CD14-positive monocyte (primary cell): Measurements from ENCODE around the gene MACROD2. TPM values are rescaled to one million over a fixed set of nuclear protein-coding genes. Genes with fewer than 3 reads are reported as not detected.
"Not testable (repeated sequence)": the region's sequence is repeated elsewhere in the genome, so short reads cannot be mapped to it uniquely, and the experiment has no call there.

ENCODE experiments used
- DNase-seq, 3 donors: peaks; one replicate each; pipeline ENCODE4 v3.0.0-alpha.2; 2011 to 2022
- H2AFZ ChIP-seq: 2 replicates; pipeline ENCODE4 v1.6.0; 2012; ENCODE audit warnings: mild to moderate bottlenecking, low read depth, low read length, inconsistent platforms; ENCODE audit not compliant: insufficient read depth, poor library complexity, severe bottlenecking
- H3K27ac ChIP-seq, 2 donors: 1 replicate in 1 of 2; 2 replicates in 1 of 2; pipeline ENCODE4 v1.5.1; 2012 to 2013; ENCODE audit warnings: low read length in 2 of 2, control low read depth in 1 of 2, inconsistent platforms in 1 of 2, low read depth in 1 of 2, mild to moderate bottlenecking in 1 of 2
- H3K27me3 ChIP-seq, 2 donors: one replicate each; pipeline versions ENCODE4 v1.6.0 to v1.6.1; 2011 to 2013; ENCODE audit warnings: low read length in 2 of 2; ENCODE audit not compliant: control insufficient read depth in 2 of 2, insufficient read depth in 2 of 2
- H3K36me3 ChIP-seq, 2 donors: replicated peaks in 1 of 2; 1 replicate in 1 of 2; 2 replicates in 1 of 2; pipeline versions ENCODE4 v1.5.1 to v1.6.1; 2012 to 2013; ENCODE audit warnings: low read length in 2 of 2, control low read depth in 1 of 2, inconsistent platforms in 1 of 2, mild to moderate bottlenecking in 1 of 2; ENCODE audit not compliant: insufficient read depth in 2 of 2, control insufficient read depth in 1 of 2
- H3K4me1 ChIP-seq, 2 donors: 1 replicate in 1 of 2; 2 replicates in 1 of 2; pipeline versions ENCODE4 v1.5.1 to v1.6.1; 2012 to 2013; ENCODE audit warnings: low read length in 2 of 2, control low read depth in 1 of 2, inconsistent platforms in 1 of 2, mild to moderate bottlenecking in 1 of 2, moderate library complexity in 1 of 2; ENCODE audit not compliant: insufficient read depth in 2 of 2, control insufficient read depth in 1 of 2
- H3K4me2 ChIP-seq: replicated peaks from 2 replicates; pipeline ENCODE3; 2012; ENCODE audit warnings: low read length, moderate library complexity, mild to moderate bottlenecking; ENCODE audit not compliant: poor library complexity, severe bottlenecking; ENCODE audit errors: extremely low read depth
- H3K4me3 ChIP-seq, 3 experiments: fragments of 200-600 bp in 1 of 3; sonication (generic) in 1 of 3; replicated peaks in 1 of 3; 1 replicate in 2 of 3; 2 replicates in 1 of 3; pipeline ENCODE4 v1.5.1; 2011 to 2013; ENCODE audit warnings: low read length in 3 of 3, mild to moderate bottlenecking in 3 of 3, control low read depth in 2 of 3, low read depth in 2 of 3, inconsistent platforms in 1 of 3, moderate library complexity in 1 of 3
- H3K79me2 ChIP-seq: 2 replicates; pipeline ENCODE4 v1.6.0; 2012; ENCODE audit warnings: mild to moderate bottlenecking, control low read depth, inconsistent platforms, low read length, moderate library complexity; ENCODE audit not compliant: insufficient read depth
- H3K9ac ChIP-seq: 2 replicates; pipeline ENCODE4 v1.6.0; 2017; ENCODE audit warnings: low read length, mild to moderate bottlenecking; ENCODE audit not compliant: insufficient read depth, poor library complexity, severe bottlenecking
- H3K9me3 ChIP-seq, 2 donors: replicated peaks in 1 of 2; 1 replicate in 1 of 2; 2 replicates in 1 of 2; pipeline versions ENCODE4 v1.5.1 to v1.6.1; 2012 to 2013; ENCODE audit warnings: low read length in 2 of 2, control low read depth in 1 of 2; ENCODE audit not compliant: control insufficient read depth in 1 of 2, insufficient read depth in 1 of 2
- H4K20me1 ChIP-seq: 2 replicates; pipeline ENCODE4 v1.6.0; 2012; ENCODE audit warnings: mild to moderate bottlenecking, low read length, control low read depth, moderate library complexity; ENCODE audit not compliant: insufficient read depth
- H3K27ac Mint-ChIP-seq, 7 donors: one replicate each; pipeline ENCODE4 v1.8.0; 2020; ENCODE audit warnings: mild to moderate bottlenecking in 7 of 7, mixed read lengths in 7 of 7, moderate library complexity in 6 of 7, inconsistent platforms in 2 of 7
- H3K27me3 Mint-ChIP-seq, 3 donors: one replicate each; pipeline ENCODE4 v1.8.0; 2021 to 2022; ENCODE audit warnings: low read depth in 3 of 3, mild to moderate bottlenecking in 3 of 3, mixed read lengths in 3 of 3, moderate library complexity in 3 of 3, inconsistent platforms in 1 of 3
- H3K36me3 Mint-ChIP-seq, 2 donors: one replicate each; pipeline ENCODE4 v1.8.0; 2020; ENCODE audit warnings: mixed read lengths in 2 of 2, inconsistent platforms in 1 of 2, mild to moderate bottlenecking in 1 of 2
- H3K4me1 Mint-ChIP-seq: one replicate; pipeline ENCODE4 v1.8.0; 2020; ENCODE audit warnings: mild to moderate bottlenecking, mixed read lengths
- H3K4me3 Mint-ChIP-seq, 2 donors: one replicate each; pipeline ENCODE4 v1.8.0; 2020; ENCODE audit warnings: mild to moderate bottlenecking in 2 of 2, mixed read lengths in 2 of 2, moderate library complexity in 1 of 2
- H3K9me3 Mint-ChIP-seq, 7 donors: one replicate each; pipeline ENCODE4 v1.8.0; 2020 to 2022; ENCODE audit warnings: mixed read lengths in 7 of 7, mild to moderate bottlenecking in 6 of 7, moderate library complexity in 6 of 7, inconsistent platforms in 2 of 7
- WGBS: methylation state at CpG from one replicate; pipeline ENCODE4 v1.1.5; 2013; ENCODE audit warnings: missing lambda C conversion rate; ENCODE audit not compliant: insufficient coverage; 5-methylcytosine and 5-hydroxymethylcytosine counted together
- intact Hi-C, 2 donors: fragments of 100-400 bp; cut with micrococcal nuclease; formaldehyde crosslinking; loops; one replicate each; pipeline versions ENCODE4 v1.15.0 to v1.15.1; 2023
- polyA plus RNA-seq, 3 donors: library from polyadenylated mRNA; depleted of rRNA in 1 of 3; unstranded in 2 of 3; stranded (reverse) in 1 of 3; fragments of 300-500 nt in 2 of 3; fragments of >200 nt in 1 of 3; fragmentation: Illumina TruSeq in 2 of 3; gene quantifications; 1 replicate in 2 of 3; 2 replicates in 1 of 3; pipeline ENCODE4 v1.2.3, GENCODE V29; 2012 to 2021
- TF ChIP-seq, protein P1 (sequence below): fragments of 200-600 bp; IDR thresholded peaks from one replicate; pipeline ENCODE4 v1.8.0; 2022; ENCODE audit warnings: antibody characterized with exemption, mild to moderate bottlenecking

MACROD2 gene
- polyA plus RNA-seq, 3 donors, result 0.23 TPM; not detected in 2

GRCh38 chr20:15528391-15529111 lies 1533.2 kb downstream of the MACROD2 start:
- Mint-ChIP-seq H3K4me3 (no peak overlapping the region), H3K27me3 (no peaks in the 10 kb centered on the region), H3K36me3 (no peaks in the 10 kb centered on the region), H3K4me1 (no peaks in the 10 kb centered on the region), H3K27ac (no peak overlapping the region), H3K9me3 (peaks cover 0 to 10% (median 6%) of the 10 kb centered on the region in 7 donors)
- no peak overlapping the region for H3K4me3 ChIP-seq
- no peaks in the 10 kb centered on the region for H4K20me1 ChIP-seq
- no peak for DNase-seq
- no peak overlapping the region for H2AFZ ChIP-seq
- no peak overlapping the region for H3K4me2 ChIP-seq
- intact Hi-C loops, result no loop called here
- H3K36me3 ChIP-seq, result no peaks in the 10 kb centered on the region
- TF ChIP-seq, protein P1, sequence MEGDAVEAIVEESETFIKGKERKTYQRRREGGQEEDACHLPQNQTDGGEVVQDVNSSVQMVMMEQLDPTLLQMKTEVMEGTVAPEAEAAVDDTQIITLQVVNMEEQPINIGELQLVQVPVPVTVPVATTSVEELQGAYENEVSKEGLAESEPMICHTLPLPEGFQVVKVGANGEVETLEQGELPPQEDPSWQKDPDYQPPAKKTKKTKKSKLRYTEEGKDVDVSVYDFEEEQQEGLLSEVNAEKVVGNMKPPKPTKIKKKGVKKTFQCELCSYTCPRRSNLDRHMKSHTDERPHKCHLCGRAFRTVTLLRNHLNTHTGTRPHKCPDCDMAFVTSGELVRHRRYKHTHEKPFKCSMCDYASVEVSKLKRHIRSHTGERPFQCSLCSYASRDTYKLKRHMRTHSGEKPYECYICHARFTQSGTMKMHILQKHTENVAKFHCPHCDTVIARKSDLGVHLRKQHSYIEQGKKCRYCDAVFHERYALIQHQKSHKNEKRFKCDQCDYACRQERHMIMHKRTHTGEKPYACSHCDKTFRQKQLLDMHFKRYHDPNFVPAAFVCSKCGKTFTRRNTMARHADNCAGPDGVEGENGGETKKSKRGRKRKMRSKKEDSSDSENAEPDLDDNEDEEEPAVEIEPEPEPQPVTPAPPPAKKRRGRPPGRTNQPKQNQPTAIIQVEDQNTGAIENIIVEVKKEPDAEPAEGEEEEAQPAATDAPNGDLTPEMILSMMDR, result no peak
- no peaks in the 10 kb centered on the region for H3K27me3 ChIP-seq
- H3K4me1 ChIP-seq, result no peaks in the 10 kb centered on the region
- H3K9ac ChIP-seq, result no peak overlapping the region
- no peaks in the 10 kb centered on the region for H3K79me2 ChIP-seq
- no CpG with 5 or more reads among the region's 4 CpGs for WGBS
- no peak overlapping the region for H3K27ac ChIP-seq
- peaks cover 4 to 6% of the 10 kb centered on the region in 2 donors for H3K9me3 ChIP-seq

GRCh38 chr20:15535863-15536262 lies 1540.5 kb downstream of the MACROD2 start:
- Mint-ChIP-seq H3K36me3 (no peaks in the 10 kb centered on the region), H3K27me3 (peaks cover 0 to 1% (median 1%) of the 10 kb centered on the region in 3 donors), H3K27ac (no peak overlapping the region), H3K4me1 (no peaks in the 10 kb centered on the region), H3K4me3 (no peak overlapping the region), H3K9me3 (peaks cover 0 to 22% (median 8%) of the 10 kb centered on the region in 7 donors)
- Histone ChIP-seq H3K9ac (no peak overlapping the region), H3K4me3 (no peak overlapping the region), H3K27ac (no peak overlapping the region), H3K4me2 (no peak overlapping the region), H2AFZ (no peak overlapping the region), H4K20me1 (no peaks in the 10 kb centered on the region), H3K27me3 (no peaks in the 10 kb centered on the region), H3K9me3 (no peaks in the 10 kb centered on the region), H3K36me3 (no peaks in the 10 kb centered on the region), H3K4me1 (no peaks in the 10 kb centered on the region), H3K79me2 (no peaks in the 10 kb centered on the region)
- DNase-seq, result no peak
- intact Hi-C loops, result no loop called here
- TF ChIP-seq, protein P1, result no peak
- WGBS, result 100% methylated on average over 3 of the region's 3 CpGs

DNA sequence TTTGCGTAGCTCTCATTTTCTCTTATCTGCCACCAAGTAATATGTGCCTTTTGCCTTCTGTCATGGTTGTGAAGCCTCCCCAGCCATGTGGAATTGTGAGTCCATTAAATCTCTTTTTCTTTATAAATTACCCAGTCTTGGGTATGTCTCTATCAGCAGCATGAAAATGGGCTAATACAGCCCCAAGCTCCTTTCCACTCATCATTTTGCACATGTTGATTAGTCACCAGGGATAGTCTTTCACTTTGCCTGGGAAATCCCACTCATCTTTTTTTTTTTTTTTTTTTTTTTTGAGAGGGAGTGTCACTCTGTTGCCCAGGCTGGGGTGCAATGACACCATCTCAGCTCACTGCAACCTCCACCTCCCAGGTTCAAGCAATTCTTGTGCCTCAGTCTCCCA lies 1541.9 kb downstream of the MACROD2 start:
- H2AFZ ChIP-seq, H3K9ac ChIP-seq, H3K4me2 ChIP-seq, H3K36me3 Mint-ChIP-seq, H3K27ac Mint-ChIP-seq, H3K27ac ChIP-seq, H4K20me1 ChIP-seq, H3K4me3 ChIP-seq, H3K27me3 ChIP-seq, H3K4me1 ChIP-seq, H3K4me3 Mint-ChIP-seq, DNase-seq, H3K9me3 ChIP-seq, H3K36me3 ChIP-seq, H3K79me2 ChIP-seq, H3K4me1 Mint-ChIP-seq, intact Hi-C loops, H3K27me3 Mint-ChIP-seq: not testable (repeated sequence)
- no CpG with 5 or more reads among the region's 1 CpG for WGBS
- peaks cover 0 to 22% (median 8%) of the 10 kb centered on the region in 7 donors for H3K9me3 Mint-ChIP-seq
